ENCODE results near the gene PPFIBP2.

The PPFIBP2 gene

DNA sequence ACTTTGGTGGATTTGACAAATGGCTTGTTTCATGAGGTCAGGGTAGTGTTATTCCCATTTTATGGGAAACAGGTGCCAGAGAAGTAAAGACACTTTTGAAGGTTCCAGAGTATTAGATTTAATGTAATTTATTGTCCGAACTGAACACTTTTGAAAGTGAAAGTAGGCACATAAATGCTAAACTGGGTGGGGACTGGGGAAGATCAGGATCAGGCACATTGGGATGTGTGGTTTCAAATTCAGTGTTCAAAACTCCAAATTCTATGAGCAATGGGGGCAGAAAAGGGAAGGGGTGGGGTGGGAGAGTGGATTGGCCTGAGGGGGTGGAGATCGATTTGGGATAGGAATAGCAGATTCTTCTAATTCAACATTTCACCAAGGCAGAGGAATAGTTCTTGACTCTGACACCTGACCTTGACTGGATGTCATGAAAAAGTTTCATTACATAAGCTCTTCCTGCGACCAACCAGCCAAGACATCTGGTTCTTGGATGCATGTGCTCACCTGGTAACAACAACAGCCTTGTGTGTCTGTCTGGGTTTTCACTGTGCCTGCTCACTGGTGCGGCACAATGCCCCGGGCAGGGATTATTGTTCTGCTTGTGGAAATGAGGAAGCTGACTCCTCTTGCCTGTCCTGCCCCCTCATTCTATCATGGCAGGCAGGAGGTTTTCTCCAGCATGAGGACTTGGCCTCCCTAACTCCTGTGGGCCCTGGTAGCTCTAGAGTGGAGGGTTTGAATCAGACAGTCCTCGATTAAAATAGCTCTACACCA is 10.8 kb downstream of the PPFIBP2 start:
- no peak for DNase-seq (ENCODE audit: low read depth in 4 of 4, low spot score in 1 of 4)

DNA sequence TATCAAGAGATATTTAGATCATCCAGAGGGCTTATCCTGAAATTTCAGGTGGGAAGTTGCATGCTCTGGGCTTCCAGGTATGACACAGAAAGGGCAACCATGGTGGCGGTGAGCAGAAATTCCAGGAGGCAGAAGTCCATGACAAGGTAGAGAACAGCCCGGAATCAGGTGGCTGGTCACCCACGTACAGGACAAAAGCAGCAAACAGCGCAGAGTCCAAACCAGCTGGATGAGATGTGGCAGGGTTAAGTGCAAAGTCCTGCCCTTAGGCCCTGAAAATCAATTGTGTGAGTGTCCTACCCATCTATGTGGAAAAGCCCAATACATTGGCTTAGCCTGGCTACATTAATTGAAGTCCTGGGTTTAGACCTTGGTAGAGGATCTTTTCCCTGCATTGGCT is 11.6 kb downstream of the PPFIBP2 start:
- DNase-seq (ENCODE audit: low read depth in 4 of 4, low spot score in 1 of 4): no peak

DNA sequence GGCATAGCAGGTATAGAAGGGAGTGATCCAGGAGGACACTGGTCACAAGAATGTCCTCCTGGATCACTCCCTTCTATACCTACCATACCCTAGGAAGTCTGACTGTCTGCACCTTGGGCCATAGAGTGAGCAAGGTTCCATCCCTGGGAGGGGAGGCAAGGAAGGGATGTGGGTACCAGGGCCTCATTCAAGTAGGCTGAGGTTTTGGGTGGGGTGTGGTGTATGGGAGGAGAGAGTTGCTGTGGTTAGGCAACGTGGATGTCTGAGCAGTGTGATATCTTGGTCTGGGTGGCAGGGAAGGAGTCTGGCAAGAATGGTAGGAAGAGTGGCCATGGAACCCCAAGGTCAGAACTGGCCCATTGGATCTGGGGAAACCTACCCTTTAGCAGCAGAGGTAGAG is 13.2 kb downstream of the PPFIBP2 start:
- DNase-seq (ENCODE audit: low read depth in 4 of 4, low spot score in 1 of 4): no peak

DNA sequence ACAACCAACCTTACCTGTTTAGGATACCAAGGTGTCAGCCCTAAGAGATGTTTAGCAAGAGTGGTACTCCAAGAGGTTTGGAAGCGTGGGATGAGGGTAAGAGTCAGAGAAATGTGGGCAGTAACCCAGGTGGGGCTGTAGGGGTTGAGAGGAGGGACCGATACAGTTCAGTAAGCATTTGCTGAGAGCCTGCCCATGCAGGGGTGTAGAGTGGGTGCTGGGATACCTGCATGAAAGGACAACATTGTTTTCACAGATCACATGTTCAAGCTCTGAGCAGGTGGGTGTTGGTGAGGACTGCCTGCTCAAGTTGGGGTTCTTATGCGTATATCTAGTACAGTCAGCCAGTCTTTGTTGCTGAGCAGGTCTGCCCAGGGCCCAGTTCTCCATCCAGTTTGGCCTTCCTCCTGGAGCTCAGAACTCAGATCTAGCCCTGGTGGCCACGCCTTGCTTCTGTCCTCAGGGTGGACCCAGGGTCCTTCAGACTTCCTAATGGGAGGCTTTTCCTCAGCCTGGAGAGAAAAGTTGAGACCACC is 14.8 kb downstream of the PPFIBP2 start:
- no peak for DNase-seq (ENCODE audit: low read depth in 4 of 4, low spot score in 1 of 4)

DNA sequence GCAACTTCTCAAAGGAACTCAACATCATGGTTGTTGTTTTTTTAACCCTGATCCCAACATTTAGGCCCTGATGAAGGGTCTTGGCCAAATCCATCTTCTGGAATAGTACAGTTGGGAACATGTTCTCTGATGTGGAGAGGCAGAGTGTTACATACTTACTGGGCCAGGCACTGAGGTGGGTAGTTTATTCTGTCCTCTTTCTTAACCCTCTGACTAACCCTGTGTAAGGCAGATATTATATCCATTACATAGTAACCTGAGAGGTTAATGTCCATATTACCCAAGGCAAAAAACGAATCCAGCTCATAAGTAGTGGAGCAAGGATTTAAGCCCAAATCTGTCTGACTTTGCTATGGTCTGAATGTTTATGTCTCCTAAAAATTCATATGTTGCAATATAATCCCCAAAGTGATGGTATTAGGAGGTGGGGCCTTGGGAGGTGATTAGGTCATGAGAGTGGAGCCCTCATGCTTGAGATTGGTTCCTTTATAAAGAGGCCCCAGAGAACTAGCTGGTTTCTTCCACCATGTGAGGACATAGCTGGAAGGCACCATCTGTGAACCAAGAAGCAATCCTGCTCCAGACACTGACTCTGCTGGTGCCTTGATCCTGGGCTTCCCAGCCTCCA is 16.3 kb downstream of the PPFIBP2 start:
- DNase-seq (ENCODE audit: low read depth in 4 of 4, low spot score in 1 of 4): no peak

DNA sequence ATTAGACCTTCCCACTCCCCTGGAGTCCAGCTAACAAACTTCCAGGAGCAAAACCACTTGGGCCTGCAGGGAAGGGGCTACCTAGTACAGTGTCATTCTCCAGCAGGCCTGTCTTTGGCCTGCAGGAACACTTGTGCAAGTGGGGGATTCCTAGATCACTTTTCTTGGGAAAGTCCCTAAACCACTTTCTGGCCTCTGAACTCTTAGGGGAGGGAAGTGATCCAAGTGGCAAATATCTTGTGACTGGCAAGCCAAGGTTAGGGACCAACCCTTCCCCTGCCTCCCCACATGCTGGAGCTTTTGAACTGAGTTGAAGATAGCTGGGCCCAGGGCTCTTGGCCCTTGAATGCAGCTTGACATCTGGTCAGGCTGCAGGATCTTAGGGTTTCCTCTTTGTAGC is 17.2 kb downstream of the PPFIBP2 start:
- no peak for DNase-seq (ENCODE audit: low read depth in 4 of 4, low spot score in 1 of 4)

DNA sequence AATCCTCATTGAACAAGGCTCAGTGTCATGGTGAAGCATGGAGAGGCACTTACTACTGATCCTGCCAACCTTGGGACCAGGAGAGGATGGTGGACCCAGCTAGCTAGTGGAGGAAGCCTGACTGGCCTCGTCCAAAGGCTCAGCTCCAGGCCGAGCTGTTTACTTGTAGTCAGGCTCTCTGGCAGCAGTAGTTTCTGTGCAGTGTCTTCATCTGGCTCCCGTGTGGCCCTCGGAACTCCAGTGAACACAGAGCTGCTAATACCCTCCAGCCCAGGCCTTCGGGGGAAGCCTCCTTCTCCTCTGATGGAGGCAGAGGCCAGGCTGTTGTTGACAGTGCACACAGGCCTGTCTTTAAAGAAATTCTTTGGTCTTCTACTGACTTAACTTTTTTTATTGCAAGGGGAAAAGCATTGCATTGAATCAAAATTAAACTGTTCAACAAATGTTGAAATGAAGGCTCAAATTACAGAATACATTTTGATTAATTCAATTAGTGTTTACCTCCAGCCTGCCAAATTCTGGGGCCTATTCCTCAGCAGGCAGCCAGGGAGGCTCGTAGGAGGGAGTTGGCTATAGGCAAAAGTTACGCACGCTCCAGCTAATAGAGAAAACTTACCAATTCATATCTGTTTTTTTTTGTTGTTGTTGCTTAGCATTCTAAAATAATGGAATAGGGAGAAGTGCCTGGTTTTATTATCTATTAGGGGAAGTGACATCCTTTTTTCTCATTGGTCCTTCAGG is 18.8 kb downstream of the PPFIBP2 start:
- no peak for DNase-seq (ENCODE audit: low read depth in 4 of 4, low spot score in 1 of 4)

DNA sequence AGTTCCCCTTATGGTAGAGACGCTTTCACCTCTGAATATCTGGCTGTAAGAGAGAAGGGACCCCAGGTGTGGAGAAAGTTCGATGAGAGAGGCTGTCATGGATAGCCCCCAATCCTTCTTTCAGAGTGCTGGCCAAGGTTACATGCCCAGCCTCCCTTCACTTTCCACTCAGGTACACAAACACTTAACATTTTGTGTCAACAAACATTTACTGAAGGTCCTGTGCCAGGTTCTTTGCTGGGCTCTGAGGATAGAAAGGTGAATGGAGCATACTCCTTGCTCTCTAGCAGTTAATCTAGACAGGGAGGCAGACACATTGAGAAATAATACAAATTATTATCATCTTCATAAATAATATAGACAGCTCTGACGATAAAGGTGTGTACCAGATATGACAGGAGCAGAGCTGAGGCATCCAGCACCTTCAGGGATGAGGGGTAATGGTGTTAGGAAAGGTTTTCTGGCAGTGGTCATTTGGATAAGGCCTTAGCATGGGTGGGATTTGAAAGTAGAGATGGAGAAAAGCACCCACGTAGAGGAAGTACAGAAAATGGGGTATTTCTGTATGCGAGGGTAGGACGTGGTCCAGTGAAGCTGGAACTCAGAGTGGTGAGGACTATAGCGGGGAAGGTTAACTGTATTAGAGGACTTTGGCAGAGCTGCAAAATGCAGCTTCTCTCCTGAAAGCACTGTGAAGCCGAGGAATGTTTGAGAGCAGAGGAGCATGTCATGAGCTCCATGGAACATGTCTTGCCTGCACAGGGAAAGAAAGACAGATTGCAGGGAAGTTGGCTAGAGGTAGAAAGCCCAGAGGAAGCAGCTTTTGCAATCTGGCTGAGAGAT is 19.6 kb downstream of the PPFIBP2 start:
- no peak for DNase-seq (ENCODE audit: low read depth in 4 of 4, low spot score in 1 of 4)

DNA sequence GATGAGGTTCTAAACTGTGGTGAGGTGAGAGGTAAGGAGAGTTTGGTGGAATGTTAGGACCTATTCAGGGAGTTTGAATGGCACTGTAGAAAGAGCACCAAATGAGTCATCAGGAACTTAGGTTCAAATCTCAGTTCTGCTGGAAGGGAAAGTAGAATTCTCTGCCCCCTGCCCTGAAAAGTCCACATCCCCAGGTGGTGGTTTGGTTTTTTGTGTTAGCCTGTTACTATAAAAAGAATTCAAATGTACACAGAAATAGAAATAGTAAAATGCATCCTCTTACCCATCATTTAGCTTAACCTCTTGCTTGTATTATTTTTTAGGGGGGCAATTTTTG is 20.2 kb downstream of the PPFIBP2 start:
- DNase-seq (ENCODE audit: low read depth in 4 of 4, low spot score in 1 of 4): no peak

DNA sequence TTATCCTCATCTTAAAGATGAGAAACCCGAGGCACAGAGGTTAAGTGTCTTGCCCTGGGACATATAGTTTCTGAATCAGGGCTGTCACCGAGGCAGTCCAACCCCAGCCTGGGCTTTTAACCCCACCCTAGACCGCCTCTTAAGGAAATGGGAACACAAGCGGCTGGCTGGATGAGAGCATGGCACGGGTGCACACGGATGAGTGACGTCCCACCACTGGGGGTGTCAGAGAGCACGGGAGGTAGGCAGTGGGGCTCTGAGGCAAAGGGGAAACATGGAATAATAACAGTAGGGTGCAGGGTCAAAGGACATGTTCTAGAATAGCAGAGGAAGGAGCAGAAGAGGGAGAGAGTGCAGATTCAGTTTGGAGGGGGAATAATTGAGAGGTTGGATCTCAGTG is 22.3 kb downstream of the PPFIBP2 start:
- no peak for DNase-seq (ENCODE audit: low read depth in 4 of 4, low spot score in 1 of 4)

DNA sequence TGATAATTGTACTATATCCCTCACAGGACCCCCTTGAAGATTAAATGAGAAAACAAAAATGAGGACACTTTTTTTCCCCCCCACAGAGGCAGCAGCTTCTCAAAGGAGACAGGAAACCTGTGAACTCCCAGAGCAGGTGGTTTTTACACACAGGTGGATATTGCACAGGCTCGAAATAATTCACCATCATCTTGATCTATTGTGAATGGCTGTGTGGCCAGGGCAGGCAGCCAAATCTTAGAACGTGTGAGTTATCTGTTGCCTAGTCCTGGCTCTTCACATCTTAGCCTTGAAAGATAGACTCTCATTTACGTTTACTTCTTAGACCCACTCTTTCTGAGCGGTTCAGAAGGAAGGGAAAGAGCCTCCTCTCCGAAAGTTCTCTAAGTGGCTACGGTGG is 23.5 kb downstream of the PPFIBP2 start:
- DNase-seq (ENCODE audit: low read depth in 4 of 4, low spot score in 1 of 4): no peak

DNA sequence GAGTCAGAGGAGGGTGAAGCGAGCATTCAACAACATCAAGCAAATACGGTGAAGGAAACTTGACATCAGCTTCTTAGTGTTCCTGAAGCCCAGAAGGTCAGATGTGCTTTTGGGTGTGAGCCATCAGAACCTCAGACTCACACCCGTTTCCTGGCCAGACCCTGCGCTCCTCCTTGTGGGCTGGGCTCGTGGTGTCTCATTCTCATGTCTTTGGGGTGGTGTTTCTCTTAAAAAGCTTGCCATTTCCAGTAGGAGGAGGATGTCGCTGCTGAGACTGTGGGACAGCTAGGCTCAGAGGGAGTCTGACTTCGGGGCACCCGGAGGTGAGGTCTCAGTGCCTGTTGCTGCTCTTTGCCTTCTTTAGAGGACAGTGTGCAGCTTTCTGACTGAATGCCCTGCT is 24.2 kb downstream of the PPFIBP2 start:
- no peak for DNase-seq (ENCODE audit: low read depth in 4 of 4, low spot score in 1 of 4)

DNA sequence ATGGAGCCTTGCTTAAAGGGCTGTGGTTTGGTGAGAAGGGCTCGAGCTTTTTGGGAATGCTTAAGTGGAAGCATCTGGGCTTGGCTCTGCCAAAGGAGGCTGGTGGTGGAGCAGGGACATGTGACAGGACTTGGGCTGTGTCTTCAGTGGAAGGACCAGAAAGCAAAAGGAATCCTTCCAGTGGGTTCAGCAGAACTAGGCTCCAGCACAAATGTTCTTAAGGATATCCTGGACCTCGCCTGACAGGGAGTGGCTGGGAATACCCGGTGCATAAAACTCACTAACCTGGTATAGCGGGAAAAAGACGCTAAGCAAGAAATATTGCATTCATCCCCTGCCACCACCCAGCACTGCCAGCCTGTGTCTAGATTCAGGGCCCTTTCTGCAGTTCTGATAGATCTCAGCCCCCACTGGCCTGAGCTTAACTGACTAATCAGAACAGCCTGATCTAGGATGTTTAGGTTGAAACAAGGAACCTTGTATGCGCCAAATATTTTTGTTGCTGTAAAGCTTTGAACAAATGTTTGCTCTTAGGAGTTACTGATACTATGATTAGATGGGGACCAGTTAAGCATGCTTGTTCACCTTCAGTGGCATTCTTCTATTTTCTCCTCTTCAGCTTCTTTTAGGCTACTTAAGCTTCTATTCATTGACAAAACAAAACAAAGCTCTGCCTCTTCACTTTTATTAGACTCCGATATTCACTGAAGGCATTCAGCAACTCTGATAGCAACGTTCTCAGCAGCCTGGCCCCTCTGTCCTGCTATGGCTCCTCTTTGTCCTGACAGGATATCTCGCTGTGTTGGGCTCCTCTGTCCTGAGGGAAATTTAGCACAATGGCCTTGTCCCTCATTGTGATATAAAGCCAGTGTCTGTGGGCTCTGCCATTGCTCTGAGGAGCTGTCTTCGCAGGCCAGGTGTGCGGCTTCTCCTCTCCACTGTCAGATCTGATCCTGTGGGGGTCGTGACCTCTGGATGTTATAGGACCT is 25.0 kb downstream of the PPFIBP2 start:
- no peak for DNase-seq (ENCODE audit: low read depth in 4 of 4, low spot score in 1 of 4)

DNA sequence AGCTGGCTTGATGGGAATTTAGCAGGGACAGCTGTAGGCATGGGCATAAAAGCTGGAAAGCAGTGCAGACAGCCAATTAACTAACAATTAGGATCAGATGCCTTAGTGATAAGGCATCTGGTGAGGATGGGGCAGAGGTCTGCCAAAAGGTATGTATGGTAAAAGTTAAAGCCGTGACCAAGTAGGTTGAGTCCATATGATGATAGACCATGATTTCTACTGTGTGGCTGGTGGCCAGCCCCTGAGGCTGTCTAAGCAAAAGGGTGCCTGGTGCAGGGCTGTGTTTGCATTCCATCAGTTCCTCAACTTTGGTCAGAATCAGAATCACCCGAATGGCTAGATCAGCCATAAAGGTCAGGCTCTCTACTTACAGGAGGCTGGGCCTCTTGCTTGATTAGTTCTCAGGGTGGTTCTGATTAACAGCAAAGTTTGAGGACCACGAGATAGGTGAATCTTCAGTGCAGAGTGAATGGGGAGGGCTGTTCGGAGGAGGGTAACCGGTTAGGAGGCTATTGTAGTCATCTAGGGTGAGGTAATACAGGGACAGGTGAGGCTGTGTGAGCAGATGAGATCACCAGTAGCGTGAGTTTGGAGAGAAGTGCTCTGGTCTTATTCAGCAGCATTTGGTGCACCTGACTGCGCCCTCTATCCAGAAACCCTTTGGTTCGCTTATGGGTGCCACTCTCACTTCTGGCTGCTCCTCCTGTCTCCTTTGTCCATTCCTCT is 27.2 kb downstream of the PPFIBP2 start:
- DNase-seq (ENCODE audit: low read depth in 4 of 4, low spot score in 1 of 4): no peak

DNA sequence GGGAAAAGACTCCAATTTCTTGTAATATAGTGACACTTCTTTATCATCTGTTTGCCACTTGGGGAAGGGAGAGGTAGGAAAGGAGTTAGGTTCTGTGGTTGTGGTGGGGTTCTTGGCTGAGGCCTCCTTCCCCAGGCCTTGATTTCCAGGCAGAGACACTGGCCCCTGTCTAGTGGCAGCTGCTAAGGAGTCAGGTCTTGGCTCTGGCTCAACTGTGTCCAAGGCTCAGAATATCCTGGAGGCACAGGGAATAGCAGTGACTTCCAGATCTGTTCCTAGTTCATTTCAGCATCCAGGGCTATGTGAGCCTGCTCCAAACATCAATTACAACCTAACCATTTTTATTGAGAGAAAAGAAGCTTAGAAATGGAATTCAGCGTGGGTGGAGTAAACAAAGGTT is 29.5 kb downstream of the PPFIBP2 start:
- no peak for DNase-seq (ENCODE audit: low read depth in 4 of 4, low spot score in 1 of 4)

DNA sequence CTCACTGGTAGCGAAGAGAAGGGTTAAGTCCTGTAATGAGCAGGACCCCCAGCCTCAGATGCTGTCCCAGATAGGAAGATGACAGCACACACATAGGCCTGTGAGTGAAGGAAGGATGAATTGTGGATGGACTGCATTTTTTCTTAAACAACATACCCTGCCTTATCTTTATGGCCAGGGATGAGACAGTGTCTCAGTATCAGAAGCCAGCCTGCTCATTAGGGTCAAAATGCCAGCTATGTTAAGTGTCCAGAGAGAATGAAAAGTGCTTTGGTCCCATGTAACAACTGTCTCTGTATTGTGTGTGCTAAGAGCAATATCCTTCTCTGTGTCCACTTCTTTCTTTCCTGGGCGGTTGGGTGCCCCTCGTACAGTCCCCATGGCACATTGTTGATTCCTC is 30.2 kb downstream of the PPFIBP2 start:
- DNase-seq (ENCODE audit: low read depth in 4 of 4, low spot score in 1 of 4): no peak

DNA sequence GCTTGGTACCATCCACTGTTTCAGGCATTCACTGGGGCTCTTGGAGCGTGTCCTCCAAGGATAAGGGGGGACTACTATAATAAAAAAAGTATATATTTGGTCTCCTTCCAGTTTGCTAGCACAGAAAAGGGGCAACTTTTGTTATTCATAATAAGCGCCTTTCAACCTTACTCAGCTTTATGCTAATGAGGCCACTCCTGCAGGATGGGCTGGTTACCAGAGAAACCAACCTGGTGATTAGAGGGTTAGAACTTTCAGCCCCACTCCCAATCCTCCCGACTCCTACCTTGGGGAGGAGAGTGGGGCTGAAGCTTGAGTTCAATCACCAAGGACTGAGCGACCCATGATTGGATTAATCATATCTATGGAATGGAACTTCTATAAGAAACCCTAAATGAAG is 31.8 kb downstream of the PPFIBP2 start:
- DNase-seq (ENCODE audit: low read depth in 4 of 4, low spot score in 1 of 4): no peak

DNA sequence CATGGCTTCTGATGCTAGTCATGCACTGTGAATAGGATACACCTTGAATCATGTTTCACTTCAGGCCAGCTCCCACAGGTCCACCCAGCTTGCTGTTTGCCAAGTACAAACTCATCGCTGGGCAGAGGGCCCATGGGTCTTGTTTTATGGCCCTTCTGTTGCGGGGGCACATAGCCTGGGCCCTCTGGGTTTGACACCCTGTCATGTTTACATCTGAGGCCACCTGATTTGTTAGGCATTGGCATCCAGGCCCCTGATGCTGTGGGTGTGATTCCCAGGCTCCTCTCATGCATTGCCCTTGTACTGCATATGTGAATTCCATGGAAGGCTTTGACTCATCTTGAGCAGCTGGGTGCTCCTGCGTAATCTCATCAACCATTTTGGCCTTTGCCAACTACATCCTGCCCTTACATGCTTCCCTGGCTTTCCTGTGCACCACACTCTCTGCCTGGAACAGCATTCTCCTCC is 32.6 kb downstream of the PPFIBP2 start:
- no peak for DNase-seq (ENCODE audit: low read depth in 4 of 4, low spot score in 1 of 4)

DNA sequence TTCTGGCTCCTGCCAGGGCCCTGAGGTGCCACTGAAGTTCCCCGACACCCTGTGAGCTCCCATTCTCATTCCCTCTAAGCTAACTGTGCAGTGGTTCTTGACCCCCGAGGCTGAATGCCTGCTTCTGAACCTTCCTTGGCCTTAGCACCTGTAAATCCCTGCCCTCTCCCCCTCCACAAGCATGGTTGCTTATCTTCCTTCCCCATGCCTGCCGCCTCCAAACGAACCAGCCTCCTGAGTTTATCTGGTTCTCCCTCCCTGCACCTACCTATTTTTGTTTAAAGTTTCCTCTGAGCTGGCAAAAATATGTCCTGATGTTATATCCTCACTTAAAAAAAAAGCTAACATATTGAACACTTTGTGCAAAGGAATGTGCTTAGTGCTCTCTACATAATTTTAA is 33.9 kb downstream of the PPFIBP2 start:
- DNase-seq (ENCODE audit: low read depth in 4 of 4, low spot score in 1 of 4): no peak
